H54 (cell line): ENCODE results near the gene CRABP2.

Source experiments
- DNase-seq: peaks from one replicate; pipeline ENCODE4 v3.0.0; 2011; ENCODE audit warnings: low spot score, mixed read lengths; ENCODE audit not compliant: insufficient read length
- FAIRE-seq: peaks from 3 replicates; lab custom pipeline; 2011; peaks lifted over from hg19 to GRCh38; lab: Jason Lieb, UNC
- POLR2A ChIP-seq: IDR thresholded peaks from 2 replicates; pipeline ENCODE4 v1.6.1; 2011; ENCODE audit warnings: low read depth, mild to moderate bottlenecking, low read length

CRABP2 gene

DNA sequence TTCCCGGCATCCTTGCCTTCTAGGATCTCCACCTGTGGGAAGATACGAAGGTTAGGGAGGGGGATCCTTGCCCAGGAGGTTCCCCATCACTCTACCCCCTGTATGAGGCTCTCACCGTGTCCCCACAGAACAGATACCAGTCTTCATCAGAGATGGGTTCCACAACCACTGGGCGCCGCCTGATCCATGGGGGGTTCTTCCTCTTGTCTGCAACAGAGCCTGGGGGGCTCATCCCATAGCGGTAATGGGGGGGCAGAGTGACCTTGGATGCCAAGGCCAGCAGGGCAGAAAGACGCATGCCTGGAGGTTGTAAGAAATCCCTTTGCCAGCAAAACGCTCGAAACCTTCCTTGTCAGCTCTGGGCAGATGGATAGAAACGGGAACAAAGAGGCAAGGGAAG, 33.0 kb upstream of the CRABP2 start:
- TF ChIP-seq POLR2A = no peak
- DNase-seq = no peak
- no peak for FAIRE-seq

DNA sequence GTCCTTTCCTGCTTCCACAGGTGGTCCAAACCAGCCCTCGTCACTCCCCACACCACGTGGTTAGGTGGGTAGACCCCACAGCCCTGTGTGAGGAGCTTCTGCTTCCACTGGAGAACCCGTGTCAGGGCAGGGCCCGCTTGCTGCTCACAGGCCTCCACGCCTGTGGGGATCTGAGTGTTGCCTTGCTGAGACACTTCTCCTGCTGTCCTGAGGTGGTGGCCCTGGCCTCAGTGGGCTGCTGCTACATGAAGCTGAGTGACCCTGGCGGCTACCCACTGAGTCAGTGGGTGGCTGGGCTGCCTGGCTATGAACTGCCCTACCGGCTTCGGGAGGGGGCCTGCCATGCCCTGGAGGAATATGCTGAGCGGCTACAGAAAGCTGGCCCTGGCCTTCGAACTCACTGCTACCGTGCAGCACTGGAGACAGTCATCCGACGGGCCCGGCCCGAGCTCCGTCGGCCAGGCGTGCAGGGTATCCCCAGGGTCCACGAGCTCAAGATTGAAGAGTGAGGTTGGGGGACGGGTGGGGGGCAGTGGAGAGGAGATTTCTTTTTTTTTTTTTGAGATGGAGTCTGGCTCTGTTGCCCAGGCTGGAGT, 28.7 kb upstream of the CRABP2 start:
- no peak for TF ChIP-seq POLR2A
- DNase-seq = no peak
- FAIRE-seq = no peak

DNA sequence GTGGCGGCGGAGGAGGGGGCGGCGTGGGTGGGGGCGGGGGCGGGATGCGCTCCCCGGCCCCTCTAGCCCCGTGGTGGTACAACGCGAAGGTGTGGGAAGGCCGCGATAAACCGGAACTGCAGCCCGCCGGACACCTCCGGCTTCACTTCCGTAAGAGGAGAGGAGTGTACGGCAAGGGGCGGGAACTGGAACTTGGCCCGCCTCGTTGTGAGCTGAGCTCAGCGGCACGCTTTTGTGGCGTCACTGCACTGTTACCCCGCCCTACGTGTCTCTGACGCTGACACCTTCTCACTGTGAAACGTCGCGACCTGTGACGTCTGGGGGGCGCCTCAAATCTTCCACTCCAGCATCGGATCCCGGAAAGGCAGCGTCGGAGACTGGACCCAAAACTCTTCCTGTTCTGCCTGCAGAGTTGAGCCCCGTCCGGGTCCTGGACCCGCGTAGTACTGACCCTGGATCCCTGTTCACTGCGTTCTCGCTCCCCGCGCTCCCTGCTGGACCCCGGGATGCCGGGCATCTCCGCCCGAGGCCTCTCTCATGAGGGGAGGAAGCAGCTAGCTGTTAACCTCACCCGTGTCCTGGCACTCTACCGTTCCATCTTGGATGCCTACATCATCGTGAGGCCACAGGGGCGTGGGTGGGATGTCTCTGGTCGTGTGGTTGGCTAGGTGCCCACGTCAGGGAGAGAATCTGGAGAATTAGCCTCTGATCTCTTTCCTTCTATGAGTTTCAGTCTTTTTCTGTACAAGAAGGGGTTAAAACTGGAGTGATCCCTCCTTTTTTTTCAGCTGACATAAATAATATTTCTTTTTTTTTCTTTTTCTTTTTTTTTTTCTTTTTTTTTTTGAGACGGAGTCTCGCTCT, 23.4 kb upstream of the CRABP2 start, which contains the start of gene ISG20L2:
Gene ISG20L2, minus strand, starts transcription at position 168 of the 864 bp plus-strand sequence. CDS start 1,114 bp downstream, outside the sequence.
- DNase-seq (peak; percentile 83), FAIRE-seq (no peak)
- peak; percentile 59 for TF ChIP-seq POLR2A

DNA sequence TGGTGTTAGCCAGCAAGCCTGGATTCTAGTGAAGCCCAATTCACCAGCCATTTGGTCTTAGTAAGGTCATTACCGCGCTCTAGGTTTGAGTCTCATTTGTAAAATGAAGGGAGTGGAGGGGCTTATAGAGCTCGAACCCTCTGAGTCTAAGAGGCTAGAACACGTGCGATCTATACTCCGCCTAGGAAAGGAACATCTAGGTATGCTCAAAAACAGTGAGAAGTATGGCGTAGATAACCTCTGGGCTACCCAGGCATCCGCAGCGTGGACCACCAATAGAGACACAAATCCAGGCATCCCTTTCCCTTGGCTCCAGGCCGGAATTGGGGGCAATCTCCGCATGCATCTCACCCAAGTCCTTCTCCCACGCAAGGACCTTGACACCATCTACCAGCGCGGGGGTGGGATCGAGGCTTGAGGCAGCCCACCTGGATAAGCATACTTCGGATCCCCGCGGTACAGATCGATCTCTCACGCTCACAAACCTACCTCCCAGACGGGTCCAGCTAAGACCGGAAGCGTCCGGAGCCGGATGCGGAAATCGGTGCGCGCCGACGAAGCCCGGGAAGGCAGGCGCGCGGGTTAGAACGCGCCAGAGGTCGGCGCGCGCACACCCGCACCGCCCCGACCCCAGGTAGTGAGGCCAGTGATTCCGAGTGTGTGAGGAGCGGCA, 22.7 kb upstream of the CRABP2 start, which contains the start of gene METTL25B:
Gene METTL25B, plus strand, starts transcription at position 544 of the 673 bp plus-strand sequence. CDS start 636 bp downstream, outside the sequence.
- FAIRE-seq = no peak
- TF ChIP-seq POLR2A = peak; percentile 44
- peak; percentile 74 for DNase-seq

DNA sequence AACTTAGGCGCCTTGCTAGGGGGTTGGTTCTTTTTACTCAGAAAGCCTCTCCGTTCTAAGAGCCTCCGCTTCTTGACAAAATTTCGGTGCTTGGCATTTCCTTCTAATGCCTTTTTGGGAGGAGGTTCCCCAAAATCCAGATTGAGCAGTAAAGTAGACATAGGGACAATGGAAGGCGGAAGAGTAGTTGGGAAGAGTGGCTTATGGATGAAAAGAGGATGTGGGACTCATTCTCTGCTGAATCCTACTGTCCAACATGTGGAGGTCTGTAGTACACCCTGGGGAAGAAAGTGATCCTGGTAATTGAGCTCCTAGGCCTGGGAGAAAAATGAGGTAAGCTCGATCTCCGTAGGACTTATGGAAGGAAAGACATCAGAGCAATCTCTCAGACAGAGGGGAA, 22.1 kb upstream of the CRABP2 start:
- DNase-seq (no peak), FAIRE-seq (no peak)
- no peak for TF ChIP-seq POLR2A

DNA sequence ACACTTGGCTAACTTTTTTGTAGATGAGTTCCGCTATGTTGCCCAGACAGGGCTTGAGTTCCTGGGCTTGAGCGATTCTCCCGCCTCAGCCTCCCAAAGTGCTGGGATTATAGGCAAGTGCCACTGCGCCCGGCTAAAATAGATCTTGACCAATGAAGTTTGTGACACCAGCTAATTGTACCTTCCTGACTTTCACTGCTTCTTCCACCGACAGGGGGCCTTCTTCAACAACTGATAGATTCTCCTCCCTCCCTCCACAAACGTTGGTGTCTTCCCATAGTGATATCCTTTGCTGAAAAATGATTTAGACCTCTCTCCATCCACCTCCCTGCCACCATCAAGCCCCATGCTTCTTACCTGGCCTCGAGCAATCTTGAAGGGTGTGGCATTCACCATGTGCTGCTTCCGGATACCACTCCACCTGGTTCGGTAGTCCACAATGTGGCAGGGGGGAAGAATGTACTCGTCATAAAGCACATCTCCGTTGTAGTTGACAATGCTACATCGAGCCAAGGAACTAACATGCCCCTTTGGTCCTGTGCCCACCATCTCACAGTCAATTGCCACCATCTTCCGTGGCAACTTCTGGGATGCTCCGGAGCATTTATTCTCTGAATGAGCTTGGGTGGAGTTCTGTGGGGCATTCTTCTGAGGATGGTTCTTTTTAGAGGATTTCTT, 21.3 kb upstream of the CRABP2 start:
- DNase-seq (no peak), FAIRE-seq (no peak)
- TF ChIP-seq POLR2A = no peak

DNA sequence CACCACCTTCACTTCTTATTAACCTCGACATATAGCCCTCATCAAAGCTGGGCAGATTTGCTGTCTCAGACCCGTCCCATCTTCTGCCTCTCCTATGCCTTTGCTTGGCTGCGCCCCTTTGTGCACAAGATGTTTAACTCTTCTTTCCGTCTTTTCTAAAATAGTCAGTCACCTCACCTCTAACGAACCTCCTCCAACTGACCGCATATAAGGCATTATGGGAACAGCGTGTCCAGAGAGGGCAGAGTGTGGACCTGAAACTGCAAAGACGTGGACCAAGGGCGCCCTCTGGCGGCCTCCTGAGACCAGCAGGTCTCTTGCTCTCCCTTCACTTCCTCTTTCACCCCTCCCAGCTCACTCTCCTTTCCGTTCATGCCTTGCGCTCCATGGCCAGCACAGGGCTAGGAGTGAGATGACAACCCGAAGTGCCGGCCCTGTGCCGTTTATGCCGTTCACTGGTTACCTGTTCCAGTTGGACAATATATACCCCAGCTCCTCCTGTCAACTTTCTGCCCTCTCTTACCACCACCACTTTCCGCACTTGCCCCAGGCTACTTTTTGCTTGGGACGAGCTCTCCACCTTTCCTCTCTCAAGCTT, 20.4 kb upstream of the CRABP2 start:
- FAIRE-seq (no peak), DNase-seq (peak; percentile 73)
- TF ChIP-seq POLR2A = no peak

DNA sequence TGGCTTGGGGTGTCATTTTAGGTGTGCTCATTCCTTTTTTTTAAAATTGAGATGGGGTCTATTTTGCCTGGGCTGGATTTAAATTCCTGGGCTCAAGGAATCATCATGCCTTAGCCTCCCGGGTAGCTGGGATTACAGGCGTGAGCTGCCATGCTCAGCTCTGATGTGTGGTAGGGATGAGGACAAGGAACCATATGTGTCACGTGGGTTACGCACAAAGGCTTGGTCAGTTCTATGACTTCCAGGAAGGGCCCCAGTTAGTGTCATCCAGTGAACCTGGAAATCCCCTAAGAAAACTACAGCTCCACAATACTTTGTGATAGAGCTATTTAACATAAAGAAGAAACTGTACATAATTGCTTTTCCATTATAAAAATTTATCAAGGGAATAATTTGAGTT, 16.2 kb upstream of the CRABP2 start:
- no peak for TF ChIP-seq POLR2A
- no peak for DNase-seq
- no peak for FAIRE-seq

DNA sequence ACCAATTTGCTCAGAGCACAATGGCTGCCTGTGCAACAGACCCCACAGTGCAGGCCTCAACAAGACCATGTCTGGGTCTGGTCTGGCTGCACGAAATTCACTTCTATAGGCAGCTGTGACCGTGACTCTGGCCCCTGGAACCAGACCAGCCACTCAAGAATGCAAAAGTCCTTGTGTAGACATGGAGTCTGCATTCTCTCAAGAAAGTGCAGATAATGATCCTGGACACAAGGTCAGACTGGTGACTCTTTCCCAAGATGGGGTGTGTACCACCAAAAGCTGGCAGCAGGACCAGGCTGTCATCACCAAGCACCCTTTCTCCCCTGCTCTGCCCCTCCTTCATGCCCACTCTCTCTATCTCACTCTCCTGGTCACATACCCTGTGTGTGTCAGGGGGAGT, 15.7 kb upstream of the CRABP2 start:
- TF ChIP-seq POLR2A = no peak
- DNase-seq = no peak
- no peak for FAIRE-seq

DNA sequence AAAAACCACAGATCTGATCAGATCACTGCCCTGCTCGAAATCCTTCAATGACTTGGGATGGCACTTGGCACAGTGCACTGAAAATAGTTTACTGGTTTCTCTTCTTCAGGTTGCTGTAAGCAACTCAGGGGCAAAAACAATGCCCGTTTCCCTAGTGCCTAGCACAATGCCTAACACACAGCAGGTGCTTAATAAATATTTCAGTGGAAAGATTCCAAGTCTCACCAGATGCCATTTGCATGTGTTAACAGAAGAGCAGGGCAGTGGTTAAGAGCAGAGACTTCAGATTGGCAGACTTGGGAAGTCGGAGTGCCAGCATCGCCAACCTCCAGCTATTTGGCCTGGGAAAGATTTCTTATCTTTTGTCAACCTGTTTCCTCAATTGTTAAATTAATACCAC, 12.0 kb upstream of the CRABP2 start:
- no peak for TF ChIP-seq POLR2A
- no peak for FAIRE-seq
- no peak for DNase-seq

DNA sequence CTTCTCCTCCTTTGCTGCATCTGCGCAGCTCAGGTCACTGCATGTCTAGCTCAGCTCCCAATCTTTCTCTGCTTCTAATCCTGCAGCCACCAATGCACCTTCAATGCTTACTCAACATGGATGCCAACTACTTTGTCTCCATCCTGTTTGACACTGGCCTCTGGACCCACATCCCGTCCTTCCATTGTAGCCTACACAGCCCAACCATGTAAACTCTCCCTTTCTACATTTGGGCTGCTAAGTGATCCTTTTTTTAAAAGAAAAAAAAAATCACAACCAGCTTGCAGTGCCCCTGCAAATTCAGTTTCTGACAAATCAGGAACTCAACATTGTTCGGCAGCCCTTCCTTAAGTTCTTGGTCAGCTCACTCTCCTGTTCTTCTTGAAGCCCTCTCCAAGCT, 9.4 kb upstream of the CRABP2 start:
- TF ChIP-seq POLR2A = no peak
- no peak for DNase-seq
- FAIRE-seq = no peak

DNA sequence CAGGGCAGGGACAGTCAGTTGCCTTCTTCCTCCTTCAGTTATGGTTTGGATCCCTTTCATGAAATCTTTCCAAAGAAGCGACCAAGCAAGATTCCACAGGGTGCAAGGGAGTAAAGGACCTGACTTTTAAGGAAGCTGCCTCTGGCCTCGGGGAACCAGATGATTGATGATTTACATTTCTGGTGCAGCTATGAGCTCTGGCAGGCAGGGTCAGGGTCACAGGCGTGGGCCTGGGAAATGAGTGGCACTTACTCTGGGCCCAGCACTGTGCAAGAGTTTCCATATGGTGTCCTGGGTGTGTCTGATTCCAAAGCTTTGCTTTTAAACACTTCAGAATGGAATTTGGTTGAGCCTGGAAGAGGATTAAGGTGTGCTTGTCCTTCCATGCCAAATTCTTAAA, 7.2 kb upstream of the CRABP2 start:
- FAIRE-seq = no peak
- no peak for DNase-seq
- no peak for TF ChIP-seq POLR2A
